IMR-90 (cell line): ENCODE results near the gene PSME3. TPM values are rescaled to one million over a fixed set of nuclear protein-coding genes. Genes with fewer than 3 reads are reported as not detected.

Experiments used
- ATAC-seq: fragments of 200-7000 bp; cut with Tn5 transposase; 2 replicates; pipeline ENCODE4 v1.9.1; 2020; ENCODE audit warnings: low read depth, mild to moderate bottlenecking, moderate library complexity
- BruUV-seq: library from RNA; stranded (reverse); fragments of 400-500 nt; replicated peaks from 2 replicates; lab custom pipeline; 2021; lab: Mats Ljungman, UMichigan
- CTCF ChIA-PET: fragments of 300-600 bp; formaldehyde crosslinking; extraction: SDS; loops from one replicate; lab custom pipeline; 2021; ENCODE audit warnings: antibody characterized with exemption; lab: Yijun Ruan, JAX
- POLR2A ChIA-PET: fragments of 300-600 bp; sonication (Branson Sonifier 250); formaldehyde crosslinking; loops from one replicate; lab custom pipeline; 2022; ENCODE audit warnings: antibody characterized with exemption; ENCODE audit not compliant: unreplicated experiment; lab: Charles Lee
- DNase-seq: peaks from one replicate; pipeline ENCODE4 v3.0.0; 2013
- H2AFZ ChIP-seq: replicated peaks from 2 replicates; pipeline ENCODE3; 2013; ENCODE audit warnings: low read length, mild to moderate bottlenecking; ENCODE audit not compliant: poor library complexity
- H2AK5ac ChIP-seq: 2 replicates; pipeline ENCODE4 v1.6.1; 2013; ENCODE audit warnings: low read depth, low read length, inconsistent platforms
- H2AK9ac ChIP-seq: replicated peaks from 2 replicates; pipeline ENCODE3; 2013; ENCODE audit warnings: mild to moderate bottlenecking, low read depth, low read length, moderate library complexity; ENCODE audit not compliant: poor library complexity
- H2BK120ac ChIP-seq: 2 replicates; pipeline ENCODE4 v1.6.1; 2013; ENCODE audit warnings: low read depth, low read length, inconsistent platforms
- H2BK15ac ChIP-seq: 3 replicates; pipeline ENCODE4 v1.6.1; 2013; ENCODE audit warnings: low read depth, low read length, inconsistent platforms
- H2BK20ac ChIP-seq: 2 replicates; pipeline ENCODE4 v1.6.1; 2013; ENCODE audit warnings: low read depth, mild to moderate bottlenecking, inconsistent platforms, low read length, moderate library complexity
- H2BK5ac ChIP-seq: 2 replicates; pipeline ENCODE4 v1.6.1; 2013; ENCODE audit warnings: mild to moderate bottlenecking, low read depth, low read length, inconsistent platforms; ENCODE audit not compliant: poor library complexity, severe bottlenecking
- H3K14ac ChIP-seq: replicated peaks from 2 replicates; pipeline ENCODE4 v1.6.1; 2013; ENCODE audit warnings: low read depth, low read length, inconsistent platforms
- H3K18ac ChIP-seq: 2 replicates; pipeline ENCODE4 v1.6.1; 2013; ENCODE audit warnings: low read depth, low read length, control low read depth
- H3K23ac ChIP-seq: 2 replicates; pipeline ENCODE4 v1.6.1; 2013; ENCODE audit warnings: low read depth, low read length, inconsistent platforms
- H3K27ac ChIP-seq: 2 replicates; pipeline ENCODE4 v1.5.1; 2013; ENCODE audit warnings: mild to moderate bottlenecking, control low read depth, low read length; ENCODE audit not compliant: insufficient read depth
- H3K27me3 ChIP-seq: 2 replicates; pipeline ENCODE4 v1.6.1; 2013; ENCODE audit warnings: low read length; ENCODE audit not compliant: control insufficient read depth, insufficient read depth
- H3K36me3 ChIP-seq: 2 replicates; pipeline ENCODE4 v1.6.1; 2013; ENCODE audit warnings: low read length, mixed read lengths; ENCODE audit not compliant: control insufficient read depth, insufficient read depth
- H3K4ac ChIP-seq: 2 replicates; pipeline ENCODE4 v1.6.1; 2013; ENCODE audit warnings: low read depth, low read length, inconsistent platforms
- H3K4me1 ChIP-seq: 2 replicates; pipeline ENCODE4 v1.6.1; 2013; ENCODE audit warnings: low read length, mixed read lengths; ENCODE audit not compliant: control insufficient read depth, insufficient read depth
- H3K4me2 ChIP-seq: 2 replicates; pipeline ENCODE4 v1.6.1; 2013; ENCODE audit warnings: low read depth, mild to moderate bottlenecking, control low read depth, low read length, moderate library complexity
- H3K4me3 ChIP-seq: 2 replicates; pipeline ENCODE4 v1.5.1; 2013; ENCODE audit warnings: low read depth, mild to moderate bottlenecking, control low read depth, low read length, moderate library complexity; ENCODE audit not compliant: insufficient read depth
- H3K56ac ChIP-seq: 2 replicates; pipeline ENCODE4 v1.6.1; 2013; ENCODE audit warnings: low read length, inconsistent platforms; ENCODE audit not compliant: insufficient read depth; ENCODE audit errors: extremely low read depth
- H3K79me1 ChIP-seq, 2 experiments: 2 replicates each; pipeline ENCODE4 v1.6.1; 2013; ENCODE audit warnings: low read length in 2 of 2, inconsistent platforms in 1 of 2, low read depth in 1 of 2
- H3K9ac ChIP-seq: 2 replicates; pipeline ENCODE4 v1.6.1; 2013; ENCODE audit warnings: low read depth, low read length, control low read depth
- H3K9me1 ChIP-seq: 2 replicates; pipeline ENCODE4 v1.6.1; 2013; ENCODE audit warnings: low read length, inconsistent platforms; ENCODE audit not compliant: insufficient read depth
- H3K9me3 ChIP-seq: 2 replicates; pipeline ENCODE4 v1.6.1; 2013; ENCODE audit warnings: low read length; ENCODE audit not compliant: control insufficient read depth, insufficient read depth
- H4K20me1 ChIP-seq: 2 replicates; pipeline ENCODE4 v1.6.1; 2013; ENCODE audit warnings: low read length, inconsistent platforms; ENCODE audit not compliant: insufficient read depth
- H4K5ac ChIP-seq: 2 replicates; pipeline ENCODE4 v1.6.1; 2013; ENCODE audit warnings: mild to moderate bottlenecking, low read depth, low read length, control low read depth
- H4K8ac ChIP-seq, 2 experiments: 2 replicates each; pipeline ENCODE4 v1.6.1; 2013; ENCODE audit warnings: low read depth in 2 of 2, low read length in 2 of 2, control low read depth in 1 of 2, inconsistent platforms in 1 of 2
- H4K91ac ChIP-seq: 2 replicates; pipeline ENCODE4 v1.6.1; 2013; ENCODE audit warnings: low read depth, low read length, inconsistent platforms; ENCODE audit not compliant: insufficient read depth
- ELK1 ChIP-seq: fragments of 150-350 bp; IDR thresholded peaks from 2 replicates; pipeline ENCODE4 v1.6.1; 2016; ENCODE audit warnings: low read depth, mild to moderate bottlenecking, low read length, moderate library complexity, borderline replicate concordance
- MAFK ChIP-seq: IDR thresholded peaks from 2 replicates; pipeline ENCODE4 v1.6.1; 2012; ENCODE audit warnings: low read depth, low read length, improper control_type of control experiment
- NFE2L2 ChIP-seq: fragments of 150-350 bp; IDR thresholded peaks from 2 replicates; pipeline ENCODE4 v1.6.1; 2016; ENCODE audit warnings: low read depth, mild to moderate bottlenecking, low read length
- WGBS, 2 experiments: methylation state at CpG; one replicate each; pipeline versions ENCODE4 v1.1.5 to v1.1.7; 2013; ENCODE audit warnings: missing lambda C conversion rate in 2 of 2; ENCODE audit not compliant: insufficient read length in 1 of 2; ENCODE audit errors: extremely low coverage in 2 of 2; 5-methylcytosine and 5-hydroxymethylcytosine counted together
- dilution Hi-C: fragments of 300-500 bp; cut with HindIII; formaldehyde crosslinking; loops from one replicate; pipeline ENCODE4 v1.14.3; 2018; ENCODE audit warnings: low sequenced_read_pairs; ENCODE audit not compliant: unreplicated experiment
- in situ Hi-C: fragments of 300-500 bp; cut with MboI; formaldehyde crosslinking; loops from 3 replicates; pipeline ENCODE4 v1.14.3; 2019; ENCODE audit warnings: low sequenced_read_pairs, inconsistent platforms, mixed read lengths
- intact Hi-C: fragments of 100-400 bp; cut with micrococcal nuclease; formaldehyde crosslinking; loops from 2 replicates; pipeline ENCODE4 v1.10.0; 2022
- microRNA-seq, 2 experiments: library from miRNA; stranded (forward) in 1 of 2; unstranded in 1 of 2; fragments of 10-50 nt in 1 of 2; fragments of <30 nt in 1 of 2; gene quantifications in 1 of 2; microRNA quantifications in 1 of 2; one replicate each; pipeline versions ENCODE3 to v1.1.0; 2013 to 2020; ENCODE audit not compliant: insufficient read depth in 1 of 2, insufficient read length in 1 of 2, unreplicated experiment in 1 of 2
- polyA plus RNA-seq, 3 experiments: library from polyadenylated mRNA; depleted of rRNA; stranded (reverse); fragments of >200 nt; gene quantifications; 2 replicates each; pipeline ENCODE4 v1.2.3, GENCODE V29; 2012; ENCODE audit warnings: low replicate concordance in 1 of 3
- small RNA-seq, 5 experiments: library from RNA; depleted of rRNA; stranded (forward); fragments of <200 nt; gene quantifications; one replicate each; pipeline ENCODE3, GENCODE V24; 2012
- total RNA-seq: library from RNA; depleted of rRNA; stranded (reverse); fragments of >200 nt; gene quantifications from 2 replicates; pipeline ENCODE4 v1.2.3, GENCODE V29; 2012; rRNA removed

The PSME3 gene
- total and polyA plus RNA-seq, 2 of the 4 experiments (the other 2 are of a cell fraction) = 72.4 to 100 TPM

GRCh38 chr17:42893359-42893758, 60.2 kb downstream of the PSME3 start:
- H3K4me3 ChIP-seq = no peak overlapping the region
- intact Hi-C loops = no loop called here
- H3K79me1 ChIP-seq = no peaks in the 10 kb centered on the region
- peaks cover 6% of the 10 kb centered on the region; the same call in 1 of the 2 replicates for H3K4me1 ChIP-seq
- no peak overlapping the region for H2AK5ac ChIP-seq
- no peak overlapping the region for H2AK9ac ChIP-seq
- no peak overlapping the region for H2BK15ac ChIP-seq
- ATAC-seq (no peak), DNase-seq (no peak)
- H3K36me3 ChIP-seq = no peaks in the 10 kb centered on the region
- no peak overlapping the region for H3K4ac ChIP-seq
- H2AFZ ChIP-seq = no peak overlapping the region
- H3K56ac ChIP-seq = no peak overlapping the region
- no peaks in the 10 kb centered on the region for H3K9me3 ChIP-seq
- H3K27me3 ChIP-seq = peaks cover 5% of the 10 kb centered on the region
- no peak overlapping the region; the same call in 1 of the 2 replicates for H3K14ac ChIP-seq
- ChIA-PET CTCF (interaction anchor here (0.6 kb wide), 1 partner anchor 246 kb away, joined by 5 read pairs; no protein-coding TSS in a partner anchor), POLR2A (no interaction called here)
- BruUV-seq = no TSS peak
- no peak overlapping the region for H4K91ac ChIP-seq
- no peak overlapping the region for H2BK20ac ChIP-seq
- no peak overlapping the region for H2BK5ac ChIP-seq
- H3K9me1 ChIP-seq = peaks cover 7% of the 10 kb centered on the region; the same call in 1 of the 2 replicates
- dilution Hi-C loops = no loop called here
- H3K27ac ChIP-seq = no peak overlapping the region
- no peaks in the 10 kb centered on the region for H4K20me1 ChIP-seq
- no peak overlapping the region for H3K18ac ChIP-seq
- H3K4me2 ChIP-seq = no peak overlapping the region
- no peak overlapping the region for H3K9ac ChIP-seq
- H3K23ac ChIP-seq = no peak overlapping the region
- no peak overlapping the region for H4K5ac ChIP-seq
- in situ Hi-C loops = loop anchor here (25.0 kb wide), 1 partner anchor 419 kb away; no protein-coding TSS in a partner anchor
- no peak overlapping the region for H2BK120ac ChIP-seq
- WGBS, 2 experiments = no CpG with 5 or more reads among the region's 4 CpGs
- TF ChIP-seq MAFK (0 out of 2 replicates have a peak, but pooled peaks have one; percentile 6), NFE2L2 (no peak), ELK1 (no peak)
- no peak overlapping the region for H4K8ac ChIP-seq

Small RNAs within 50 kb of the gene (microRNA-seq; reads per million reads assigned to microRNA genes)
- gene MIR6781 (ENCODE audit: insufficient read depth in 1 of 2, insufficient read length in 1 of 2, unreplicated experiment in 1 of 2) = 0 to 0.73 reads per million in 2 experiments
- not detected for gene RNU6-287P (ENCODE audit: insufficient read depth, insufficient read length)

Small RNAs within 50 kb of the gene (small RNA-seq; reads per million reads assigned to genes)
- gene MIR6781 (0 reads per million in 5 experiments), gene RNU6-287P (0 reads per million in 5 experiments)

Other genes starting within 250 kb of the PSME3 start
- gene RETREG3, start 224.0 kb upstream of the PSME3 start, total RNA-seq = 44.1 and 47.2 TPM in 2 replicates
- 18.1 and 24.4 TPM in 2 replicates for gene RETREG3, start 224.0 kb upstream of the PSME3 start, polyA plus RNA-seq (2012; rRNA removed)
- 38.9 and 42.5 TPM in 2 replicates for gene TUBG1, start 223.7 kb upstream of the PSME3 start, total RNA-seq
- 93.8 and 94.5 TPM in 2 replicates for gene TUBG1, start 223.7 kb upstream of the PSME3 start, polyA plus RNA-seq (2012; rRNA removed)
- gene TUBG2, start 174.1 kb upstream of the PSME3 start, total RNA-seq = 3.3 and 3.6 TPM in 2 replicates
- gene TUBG2, start 174.1 kb upstream of the PSME3 start, polyA plus RNA-seq (2012; rRNA removed) = 19.4 and 24.6 TPM in 2 replicates
- 2.5 and 2.9 TPM in 2 replicates for gene PLEKHH3, start 156.4 kb upstream of the PSME3 start, total RNA-seq
- 10.5 and 13.2 TPM in 2 replicates for gene PLEKHH3, start 156.4 kb upstream of the PSME3 start, polyA plus RNA-seq (2012; rRNA removed)
- gene CCR10, start 151.6 kb upstream of the PSME3 start, total RNA-seq = 0.36 and 0.56 TPM in 2 replicates
- gene CCR10, start 151.6 kb upstream of the PSME3 start, polyA plus RNA-seq (2012; rRNA removed) = 2.4 and 3.0 TPM in 2 replicates
- gene CNTNAP1, start 150.9 kb upstream of the PSME3 start, total RNA-seq = 10.6 and 12.2 TPM in 2 replicates
- gene CNTNAP1, start 150.9 kb upstream of the PSME3 start, polyA plus RNA-seq (2012; rRNA removed) = 72.2 and 77.0 TPM in 2 replicates
- gene EZH1, start 88.4 kb upstream of the PSME3 start, total RNA-seq = 17.6 and 18.6 TPM in 2 replicates
- gene EZH1, start 88.4 kb upstream of the PSME3 start, polyA plus RNA-seq (2012; rRNA removed) = 21.1 and 27.3 TPM in 2 replicates
- gene RAMP2, start 72.2 kb upstream of the PSME3 start, total RNA-seq = 0.18 and 0.28 TPM in 2 replicates
- gene RAMP2, start 72.2 kb upstream of the PSME3 start, polyA plus RNA-seq (2012; rRNA removed) = 1.6 and 2.5 TPM in 2 replicates
- 71.3 and 78.3 TPM in 2 replicates for gene VPS25, start 59.9 kb upstream of the PSME3 start, total RNA-seq
- 127 and 130 TPM in 2 replicates for gene VPS25, start 59.9 kb upstream of the PSME3 start, polyA plus RNA-seq (2012; rRNA removed)
- gene WNK4, start 52.8 kb upstream of the PSME3 start, total RNA-seq = 1.3 and 1.9 TPM in 2 replicates
- 15.1 and 16.2 TPM in 2 replicates for gene WNK4, start 52.8 kb upstream of the PSME3 start, polyA plus RNA-seq (2012; rRNA removed)
- 50.5 and 78.1 TPM in 2 replicates for gene COA3, start 34.7 kb upstream of the PSME3 start, total RNA-seq
- gene COA3, start 34.7 kb upstream of the PSME3 start, polyA plus RNA-seq (2012; rRNA removed) = 66.8 and 75.9 TPM in 2 replicates
- not detected in 2 replicates for gene CNTD1, start 34.5 kb upstream of the PSME3 start, total RNA-seq
- gene CNTD1, start 34.5 kb upstream of the PSME3 start, polyA plus RNA-seq (2012; rRNA removed) = not detected in 2 replicates
- gene BECN1, start 9.1 kb upstream of the PSME3 start, total RNA-seq = 93.9 and 119 TPM in 2 replicates
- 73.1 and 84.0 TPM in 2 replicates for gene BECN1, start 9.1 kb upstream of the PSME3 start, polyA plus RNA-seq (2012; rRNA removed)
- 0.28 and 0.36 TPM in 2 replicates for gene AOC2, start 11.2 kb downstream of the PSME3 start, total RNA-seq
- 0.34 and 0.41 TPM in 2 replicates for gene AOC2, start 11.2 kb downstream of the PSME3 start, polyA plus RNA-seq (2012; rRNA removed)
- under 0.01 TPM in 1 of 2 replicates, not detected in the other for gene AOC3, start 17.8 kb downstream of the PSME3 start, total RNA-seq
- 0.10 and 0.17 TPM in 2 replicates for gene AOC3, start 17.8 kb downstream of the PSME3 start, polyA plus RNA-seq (2012; rRNA removed)
- not detected in 2 replicates for gene G6PC1, start 67.4 kb downstream of the PSME3 start, total RNA-seq
- not detected in 2 replicates for gene G6PC1, start 67.4 kb downstream of the PSME3 start, polyA plus RNA-seq (2012; rRNA removed)
- gene AARSD1, start 131.1 kb downstream of the PSME3 start, total RNA-seq = 55.0 and 58.9 TPM in 2 replicates
- 53.0 and 58.9 TPM in 2 replicates for gene AARSD1, start 131.1 kb downstream of the PSME3 start, polyA plus RNA-seq (2012; rRNA removed)
- gene PTGES3L, start 146.7 kb downstream of the PSME3 start, total RNA-seq = 1.4 and 2.2 TPM in 2 replicates
- gene PTGES3L, start 146.7 kb downstream of the PSME3 start, polyA plus RNA-seq (2012; rRNA removed) = 1.7 and 2.4 TPM in 2 replicates
- gene RUNDC1, start 147.2 kb downstream of the PSME3 start, total RNA-seq = 7.0 and 8.1 TPM in 2 replicates
- 7.4 and 7.9 TPM in 2 replicates for gene RUNDC1, start 147.2 kb downstream of the PSME3 start, polyA plus RNA-seq (2012; rRNA removed)
- gene RPL27, start 165.0 kb downstream of the PSME3 start, total RNA-seq = 1,595 and 1,663 TPM in 2 replicates
- 2,806 and 4,622 TPM in 2 replicates for gene RPL27, start 165.0 kb downstream of the PSME3 start, polyA plus RNA-seq (2012; rRNA removed)
- gene IFI35, start 173.4 kb downstream of the PSME3 start, total RNA-seq = 13.1 and 17.0 TPM in 2 replicates
- gene IFI35, start 173.4 kb downstream of the PSME3 start, polyA plus RNA-seq (2012; rRNA removed) = 15.0 and 15.8 TPM in 2 replicates
- 81.1 and 101 TPM in 2 replicates for gene VAT1, start 189.0 kb downstream of the PSME3 start, total RNA-seq
- gene VAT1, start 189.0 kb downstream of the PSME3 start, polyA plus RNA-seq (2012; rRNA removed) = 97.3 and 108 TPM in 2 replicates
- gene RND2, start 191.8 kb downstream of the PSME3 start, total RNA-seq = 1.1 TPM in 2 replicates
- gene RND2, start 191.8 kb downstream of the PSME3 start, polyA plus RNA-seq (2012; rRNA removed) = 1.8 and 1.9 TPM in 2 replicates